H1 (cell line): ENCODE data around the gene ST6GALNAC5. TPM values are rescaled to one million over a fixed set of nuclear protein-coding genes. Genes with fewer than 3 reads are reported as not detected.

ENCODE experiments used
- CTCF ChIA-PET: fragments of 300-600 bp; sonication (Branson Sonifier 250); formaldehyde crosslinking; loops from one replicate; lab custom pipeline; 2021; ENCODE audit not compliant: partially characterized antibody; lab: Charles Lee
- POLR2A ChIA-PET: fragments of 300-600 bp; sonication (Branson Sonifier 250); formaldehyde crosslinking; loops from one replicate; lab custom pipeline; 2021; ENCODE audit warnings: inconsistent platforms; ENCODE audit not compliant: partially characterized antibody; lab: Charles Lee
- DNase-seq, 2 experiments: peaks; one replicate each; pipeline versions ENCODE4 v3.0.0 to v3.0.0-alpha.2; 2010 to 2022; ENCODE audit warnings: low spot score in 2 of 2, low read depth in 1 of 2, mixed read lengths in 1 of 2
- FAIRE-seq: peaks from 2 replicates; lab custom pipeline; 2011; peaks lifted over from hg19 to GRCh38; lab: Jason Lieb, UNC
- H2AFZ ChIP-seq: 2 replicates; pipeline ENCODE4 v1.8.1; 2012; ENCODE audit warnings: low read length, inconsistent platforms
- H2AK5ac ChIP-seq: 2 replicates; pipeline ENCODE4 v1.6.1; 2013; ENCODE audit warnings: low read depth, low read length
- H2BK120ac ChIP-seq: replicated peaks from 2 replicates; pipeline ENCODE3; 2013; ENCODE audit warnings: low read depth, low read length, inconsistent platforms
- H2BK12ac ChIP-seq: 2 replicates; pipeline ENCODE4 v1.6.1; 2013; ENCODE audit warnings: low read depth, low read length
- H2BK15ac ChIP-seq: 2 replicates; pipeline ENCODE4 v1.6.1; 2013; ENCODE audit warnings: low read length
- H2BK20ac ChIP-seq: 2 replicates; pipeline ENCODE4 v1.6.1; 2013; ENCODE audit warnings: low read length
- H2BK5ac ChIP-seq: 2 replicates; pipeline ENCODE4 v1.6.1; 2013; ENCODE audit warnings: low read depth, low read length
- H3K14ac ChIP-seq: 2 replicates; pipeline ENCODE4 v1.6.1; 2013; ENCODE audit warnings: inconsistent platforms; ENCODE audit not compliant: insufficient read length
- H3K18ac ChIP-seq: 2 replicates; pipeline ENCODE4 v1.6.1; 2013; ENCODE audit warnings: low read length; ENCODE audit errors: extremely low read depth
- H3K23ac ChIP-seq: 2 replicates; pipeline ENCODE4 v1.6.1; 2013; ENCODE audit warnings: inconsistent platforms; ENCODE audit not compliant: insufficient read length
- H3K23me2 ChIP-seq: 2 replicates; pipeline ENCODE4 v1.6.1; 2013; ENCODE audit warnings: low read depth, low read length
- H3K27ac ChIP-seq: 2 replicates; pipeline ENCODE4 v1.6.1; 2011; ENCODE audit warnings: low read depth, low read length, inconsistent platforms
- H3K27me3 ChIP-seq, 4 experiments: replicated peaks in 1 of 4; 1 replicate in 1 of 4; 2 replicates in 3 of 4; pipeline versions ENCODE4 v1.6.1 to v1.8.1; 2011 to 2013; ENCODE audit warnings: low read length in 3 of 4, mild to moderate bottlenecking in 3 of 4, inconsistent platforms in 2 of 4, mixed read lengths in 2 of 4, moderate library complexity in 1 of 4; ENCODE audit not compliant: control insufficient read depth in 3 of 4, insufficient read depth in 3 of 4; ENCODE audit errors: extremely low read depth in 1 of 4
- H3K36me3 ChIP-seq, 4 experiments: 2 replicates each; pipeline versions ENCODE4 v1.6.1 to v1.8.1; 2011 to 2013; ENCODE audit warnings: mild to moderate bottlenecking in 4 of 4, low read length in 3 of 4, moderate library complexity in 2 of 4, control low read depth in 1 of 4, inconsistent platforms in 1 of 4; ENCODE audit not compliant: insufficient read depth in 4 of 4, control insufficient read depth in 2 of 4
- H3K4ac ChIP-seq: replicated peaks from 2 replicates; pipeline ENCODE3; 2013; ENCODE audit warnings: low read length, low read depth, mixed read lengths, inconsistent platforms; ENCODE audit not compliant: insufficient read length
- H3K4me1 ChIP-seq, 4 experiments: replicated peaks in 1 of 4; 1 replicate in 1 of 4; 2 replicates in 3 of 4; pipeline versions ENCODE4 v1.6.1 to v1.8.1; 2011 to 2013; ENCODE audit warnings: low read length in 3 of 4, inconsistent platforms in 2 of 4, mixed read lengths in 1 of 4; ENCODE audit not compliant: insufficient read depth in 4 of 4, control insufficient read depth in 3 of 4
- H3K4me2 ChIP-seq, 2 experiments: 2 replicates each; pipeline versions ENCODE4 v1.6.1 to v1.8.1; 2011 to 2013; ENCODE audit warnings: low read depth in 2 of 2, low read length in 2 of 2, control low read depth in 1 of 2, inconsistent platforms in 1 of 2, mild to moderate bottlenecking in 1 of 2; ENCODE audit not compliant: insufficient read depth in 1 of 2
- H3K4me3 ChIP-seq, 4 experiments: fragments of 200-600, 300-600 bp in 1 of 4; sonication (generic), shearing (Covaris generic), sonication (Bioruptor Twin) in 1 of 4; 2 replicates each; pipeline versions ENCODE4 v1.5.1 to v1.8.1; 2011 to 2016; ENCODE audit warnings: low read length in 4 of 4, low read depth in 3 of 4, control low read depth in 2 of 4, inconsistent platforms in 2 of 4, mild to moderate bottlenecking in 2 of 4, mixed read lengths in 1 of 4, moderate library complexity in 1 of 4; ENCODE audit not compliant: insufficient read depth in 2 of 4; ENCODE audit errors: extremely low read depth in 1 of 4
- H3K56ac ChIP-seq: replicated peaks from 2 replicates; pipeline ENCODE3; 2013; ENCODE audit warnings: low read depth, mild to moderate bottlenecking, mixed read lengths, low read length, inconsistent platforms; ENCODE audit not compliant: insufficient read length
- H3K79me1 ChIP-seq: 2 replicates; pipeline ENCODE4 v1.6.1; 2013; ENCODE audit warnings: low read depth, low read length, control low read depth
- H3K79me2 ChIP-seq, 2 experiments: 2 replicates each; pipeline versions ENCODE4 v1.6.1 to v1.8.1; 2012 to 2013; ENCODE audit warnings: low read length in 2 of 2, mild to moderate bottlenecking in 2 of 2, inconsistent platforms in 1 of 2; ENCODE audit not compliant: insufficient read depth in 2 of 2, control insufficient read depth in 1 of 2
- H3K9ac ChIP-seq, 4 experiments: replicated peaks in 1 of 4; 1 replicate in 1 of 4; 2 replicates in 3 of 4; pipeline versions ENCODE4 v1.6.1 to v1.8.1; 2011 to 2013; ENCODE audit warnings: low read depth in 3 of 4, low read length in 3 of 4, control low read depth in 2 of 4, mild to moderate bottlenecking in 2 of 4, moderate library complexity in 2 of 4, inconsistent platforms in 1 of 4; ENCODE audit errors: extremely low read depth in 1 of 4
- H3K9me3 ChIP-seq, 2 experiments: 2 replicates each; pipeline versions ENCODE4 v1.6.1 to v1.8.1; 2012 to 2013; ENCODE audit warnings: mild to moderate bottlenecking in 2 of 2, moderate library complexity in 2 of 2, control low read depth in 1 of 2, inconsistent platforms in 1 of 2, low read depth in 1 of 2, low read length in 1 of 2, mixed read lengths in 1 of 2; ENCODE audit not compliant: insufficient read depth in 2 of 2
- H4K20me1 ChIP-seq, 2 experiments: replicated peaks in 1 of 2; 2 replicates each; pipeline versions ENCODE3 to v1.8.1; 2011 to 2013; ENCODE audit warnings: inconsistent platforms in 2 of 2, low read length in 2 of 2, mild to moderate bottlenecking in 1 of 2; ENCODE audit not compliant: insufficient read depth in 2 of 2, control insufficient read depth in 1 of 2
- H4K5ac ChIP-seq: 2 replicates; pipeline ENCODE4 v1.6.1; 2013; ENCODE audit warnings: low read length, low read depth, mixed read lengths, inconsistent platforms; ENCODE audit not compliant: insufficient read length
- H4K8ac ChIP-seq: 2 replicates; pipeline ENCODE4 v1.8.0; 2013; ENCODE audit warnings: mild to moderate bottlenecking, moderate library complexity, low read length, inconsistent platforms; ENCODE audit not compliant: insufficient read depth; ENCODE audit errors: extremely low read depth
- H4K91ac ChIP-seq: replicated peaks from 2 replicates; pipeline ENCODE3; 2013; ENCODE audit warnings: low read length, mixed read lengths, inconsistent platforms; ENCODE audit not compliant: insufficient read length
- KDM4A ChIP-seq: IDR thresholded peaks from one replicate; pipeline ENCODE4 v1.7.1; 2012; ENCODE audit warnings: low read depth, mild to moderate bottlenecking, moderate library complexity, low read length, inconsistent platforms; ENCODE audit not compliant: severe bottlenecking
- RAD21 ChIP-seq, 2 experiments: IDR thresholded peaks in 1 of 2; conservative IDR thresholded peaks in 1 of 2; 2 replicates each; pipeline ENCODE4 v1.6.1; 2011; ENCODE audit warnings: low read depth in 2 of 2, low read length in 2 of 2, improper control_type of control experiment in 1 of 2, inconsistent platforms in 1 of 2, mild to moderate bottlenecking in 1 of 2, moderate library complexity in 1 of 2
- WGBS, 2 experiments: shearing (Covaris generic) in 1 of 2; methylation state at CpG; one replicate each; pipeline versions ENCODE4 v1.1.6 to v1.1.7; 2013 to 2015; ENCODE audit warnings: low lambda C conversion rate in 2 of 2, mixed read lengths in 2 of 2, inconsistent platforms in 1 of 2, low coverage in 1 of 2, missing lambda C conversion rate in 1 of 2; ENCODE audit not compliant: insufficient replicate concordance in 2 of 2, insufficient coverage in 1 of 2, insufficient read length in 1 of 2; ENCODE audit errors: extremely low coverage in 1 of 2, missing lambda C conversion rate in 1 of 2; 5-methylcytosine and 5-hydroxymethylcytosine counted together
- polyA plus RNA-seq, 7 experiments: library from polyadenylated mRNA; depleted of rRNA in 3 of 7; stranded (reverse) in 5 of 7; unstranded in 2 of 7; fragments of >200 nt in 5 of 7; fragments of 200-250 nt in 2 of 7; gene quantifications; 1 replicate in 5 of 7; 2 replicates in 1 of 7; 4 replicates in 1 of 7; pipeline versions ENCODE4 v1.2.1 to v1.2.3, GENCODE V29; 2011 to 2013; ENCODE audit warnings: missing spikeins in 2 of 7, mixed read lengths in 2 of 7
- total RNA-seq: library from RNA; stranded (reverse); fragmentation: NEBNext Ultra II Directional; extraction: Animal tissue kit (Norgen Biotek cat#: 25700); gene quantifications from 2 replicates; pipeline ENCODE4 v1.2.1, GENCODE V29; 2021

The ST6GALNAC5 gene
- total and polyA plus RNA-seq, 2 of the 8 experiments (the other 6 are each of a cell fraction or from before 2014, with no cell fraction given) = 6.2 to 7.3 TPM

DNA sequence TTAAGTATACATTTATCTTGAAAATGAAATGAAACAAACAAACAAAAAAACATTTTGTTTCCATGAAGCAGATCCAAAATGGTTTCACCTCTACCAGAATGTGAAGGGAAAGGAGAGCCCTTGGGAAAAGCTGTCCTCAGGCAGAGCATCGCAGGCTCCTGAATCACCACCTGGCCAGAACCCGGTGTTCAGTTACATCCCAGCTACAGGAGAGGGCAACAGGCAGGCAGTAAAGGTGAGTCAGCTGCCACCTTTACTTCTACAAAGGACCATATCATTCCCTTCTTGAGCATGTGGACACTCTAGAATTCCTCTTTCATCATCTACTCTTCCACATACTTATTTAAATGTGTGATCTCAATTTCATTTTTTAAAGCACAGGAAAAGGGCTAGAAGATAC, 200.7 kb downstream of the ST6GALNAC5 start:
- no peaks in the 10 kb centered on the region for H3K4me1 ChIP-seq
- no peak overlapping the region for H3K18ac ChIP-seq
- no peak overlapping the region for H2BK20ac ChIP-seq
- H4K20me1 ChIP-seq = no peaks in the 10 kb centered on the region
- H4K8ac ChIP-seq = no peak overlapping the region
- no peak overlapping the region for H3K56ac ChIP-seq
- no peak overlapping the region for H3K4me3 ChIP-seq
- H3K4ac ChIP-seq = no peak overlapping the region
- H2BK12ac ChIP-seq = no peak overlapping the region
- no peak overlapping the region for H3K27ac ChIP-seq
- no peak overlapping the region for H2AK5ac ChIP-seq
- H3K23me2 ChIP-seq = no peaks in the 10 kb centered on the region
- H3K79me1 ChIP-seq = no peaks in the 10 kb centered on the region
- H3K4me2 ChIP-seq = no peak overlapping the region
- no peaks in the 10 kb centered on the region for H3K79me2 ChIP-seq
- no peak for DNase-seq
- POLR2A ChIA-PET = no interaction called here
- no peak overlapping the region for H4K91ac ChIP-seq
- H3K14ac ChIP-seq = no peak overlapping the region
- no peak overlapping the region for H3K9ac ChIP-seq
- CTCF ChIA-PET = interaction anchor here (1.3 to 1.5 kb wide), 3 partner anchors 14 to 62 kb away, joined by 4 to 7 read pairs (median 5); no protein-coding TSS in a partner anchor
- no peak overlapping the region for H4K5ac ChIP-seq
- H3K27me3 ChIP-seq = no peaks in the 10 kb centered on the region
- no peaks in the 10 kb centered on the region for H3K9me3 ChIP-seq
- H2AFZ ChIP-seq = no peak overlapping the region
- TF ChIP-seq RAD21 (IDR thresholded peaks at IDR 0.05 in 1 of 2, conservative IDR thresholded peaks at IDR 0.05 in 1 of 2; ENCODE audit: low read depth in 2 of 2, low read length in 2 of 2) = peak; percentile 25 to 38; a peak in 3 of 4 replicates
- TF ChIP-seq KDM4A = no peak
- TF ChIP-seq, all 59 proteins: peak for 1
- H2BK5ac ChIP-seq = no peak overlapping the region
- H2BK120ac ChIP-seq = no peak overlapping the region
- no peaks in the 10 kb centered on the region for H3K36me3 ChIP-seq
- H3K23ac ChIP-seq = no peak overlapping the region
- no peak overlapping the region for H2BK15ac ChIP-seq
- WGBS, 2 experiments = 74% methylated on average over 2 of the region's 2 CpGs; no CpG with 5 or more reads in 1 of the 2 experiments
- FAIRE-seq = no peak
